Caco-2 (cell line): ENCODE measurements around the gene ABCC1. TPM values are rescaled to one million over a fixed set of nuclear protein-coding genes. Genes with fewer than 3 reads are reported as not detected.

Experiments used
- BruUV-seq: library from RNA; stranded (reverse); fragments of 400-500 nt; replicated peaks from 2 replicates; lab custom pipeline; 2021; lab: Mats Ljungman, UMichigan
- CTCF ChIA-PET: fragments of 300-600 bp; sonication (Branson Sonifier 250); formaldehyde crosslinking; loops from one replicate; lab custom pipeline; 2022; ENCODE audit warnings: antibody characterized with exemption; lab: Charles Lee
- POLR2A ChIA-PET: fragments of 300-600 bp; sonication (Branson Sonifier 250); formaldehyde crosslinking; loops from one replicate; lab custom pipeline; 2022; ENCODE audit warnings: antibody characterized with exemption; lab: Charles Lee
- DNase-seq, 2 experiments: peaks; one replicate each; pipeline versions ENCODE4 v3.0.0 to v3.0.0-alpha.2; 2020 to 2022
- H3K27me3 ChIP-seq: replicated peaks from 2 replicates; pipeline ENCODE4 v1.6.0; 2011; ENCODE audit warnings: low read length; ENCODE audit not compliant: control insufficient read depth, insufficient read depth
- H3K36me3 ChIP-seq: 2 replicates; pipeline ENCODE4 v1.5.1; 2011; ENCODE audit warnings: low read length; ENCODE audit not compliant: control insufficient read depth, insufficient read depth
- H3K4me1 ChIP-seq: fragments of 250-450 bp; sonication (Bioruptor Pico); 2 replicates; pipeline ENCODE4 v1.5.1; 2020; ENCODE audit warnings: mild to moderate bottlenecking
- H3K4me3 ChIP-seq: 2 replicates; pipeline ENCODE4 v1.5.1; 2011; ENCODE audit warnings: low read depth, mild to moderate bottlenecking, control low read depth, low read length
- H3K9me3 ChIP-seq: fragments of 250-450 bp; sonication (Bioruptor Pico); 2 replicates; pipeline ENCODE4 v1.5.1; 2020; ENCODE audit warnings: mild to moderate bottlenecking, moderate library complexity
- H3K27ac Mint-ChIP-seq: one replicate; pipeline ENCODE4 v1.8.0; 2022; ENCODE audit warnings: mixed read lengths; ENCODE audit not compliant: unreplicated experiment
- H3K27me3 Mint-ChIP-seq: one replicate; pipeline ENCODE4 v1.8.0; 2022; ENCODE audit warnings: mixed read lengths; ENCODE audit not compliant: insufficient read depth, unreplicated experiment
- H3K36me3 Mint-ChIP-seq: one replicate; pipeline ENCODE4 v1.8.0; 2022; ENCODE audit warnings: mild to moderate bottlenecking, mixed read lengths; ENCODE audit not compliant: insufficient read depth, unreplicated experiment
- H3K4me1 Mint-ChIP-seq: one replicate; pipeline ENCODE4 v1.8.0; 2022; ENCODE audit warnings: low read depth, mixed read lengths; ENCODE audit not compliant: unreplicated experiment
- H3K4me3 Mint-ChIP-seq: one replicate; pipeline ENCODE4 v1.8.0; 2022; ENCODE audit warnings: mild to moderate bottlenecking, moderate library complexity, mixed read lengths; ENCODE audit not compliant: unreplicated experiment
- H3K9me3 Mint-ChIP-seq: one replicate; pipeline ENCODE4 v1.8.0; 2022; ENCODE audit warnings: mixed read lengths; ENCODE audit not compliant: unreplicated experiment
- CTCF ChIP-seq, 2 experiments: fragments of 200-600 bp in 1 of 2; IDR thresholded peaks; 1 replicate in 1 of 2; 2 replicates in 1 of 2; pipeline versions ENCODE4 v1.5.1 to v1.8.0; 2011 to 2022; ENCODE audit warnings: antibody characterized with exemption in 1 of 2, control low read depth in 1 of 2, inconsistent platforms in 1 of 2, low read depth in 1 of 2, low read length in 1 of 2, mild to moderate bottlenecking in 1 of 2, moderate library complexity in 1 of 2; ENCODE audit not compliant: insufficient read depth in 1 of 2, severe bottlenecking in 1 of 2, unreplicated experiment in 1 of 2
- intact Hi-C: fragments of 100-400 bp; cut with micrococcal nuclease; formaldehyde crosslinking; loops from one replicate; pipeline ENCODE4 v1.10.0; 2022; ENCODE audit not compliant: unreplicated experiment
- total RNA-seq: library from RNA; stranded (reverse); gene quantifications from 2 replicates; pipeline ENCODE4 v1.2.3, GENCODE V29; 2022

ABCC1 gene
- total RNA-seq, 1 experiment from 2014 or later = 22.3 TPM

DNA sequence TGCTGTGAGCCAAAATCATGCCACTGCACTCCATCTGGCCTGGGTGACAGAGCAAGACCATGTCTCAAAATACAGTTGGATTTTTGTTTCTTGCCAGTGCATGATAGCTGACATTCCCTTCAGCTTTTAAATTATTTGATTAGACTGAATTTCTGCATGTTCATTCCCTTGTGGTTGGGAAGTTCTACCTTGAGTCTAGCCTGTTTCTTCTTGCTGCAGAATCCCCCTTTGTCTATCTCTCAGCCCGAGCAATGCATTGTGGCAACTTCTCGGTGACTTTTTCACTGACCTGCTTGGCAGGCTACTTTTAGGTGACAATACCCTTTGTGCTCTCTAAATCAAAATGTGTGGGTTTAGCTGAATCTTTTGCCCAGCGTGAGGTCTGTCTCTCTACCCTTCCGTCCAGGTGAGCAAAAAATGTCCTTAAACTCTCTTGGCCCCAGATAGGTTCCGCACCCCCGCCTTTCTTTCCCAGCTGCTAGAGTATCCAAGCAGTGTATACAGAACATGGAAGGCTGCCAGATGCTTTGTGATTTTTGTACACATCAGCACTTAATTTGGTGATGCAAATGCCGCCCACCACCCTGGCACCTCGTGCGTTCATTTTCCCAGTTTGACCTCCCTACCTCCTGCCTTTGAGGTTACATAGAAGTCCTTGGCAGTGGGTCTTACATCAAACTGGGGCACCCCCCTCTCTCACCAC, 143.7 kb downstream of the ABCC1 start:
- intact Hi-C loops = no loop called here
- Histone ChIP-seq H3K36me3 (no peaks in the 10 kb centered on the region), H3K4me3 (no peak overlapping the region), H3K9me3 (no peaks in the 10 kb centered on the region), H3K4me1 (no peaks in the 10 kb centered on the region), H3K27me3 (no peaks in the 10 kb centered on the region)
- BruUV-seq = no TSS peak
- ChIA-PET CTCF (no interaction called here), POLR2A (no interaction called here)
- no peak overlapping the region for H3K27ac Mint-ChIP-seq
- TF ChIP-seq CTCF (IDR thresholded peaks at IDR 0.05; ENCODE audit: insufficient read depth in 1 of 2, low read depth in 1 of 2, low read length in 1 of 2, severe bottlenecking in 1 of 2, unreplicated experiment in 1 of 2) = no peak
- H3K4me1 Mint-ChIP-seq = no peaks in the 10 kb centered on the region
- peaks cover 30% of the 10 kb centered on the region for H3K36me3 Mint-ChIP-seq
- no peak overlapping the region for H3K4me3 Mint-ChIP-seq
- H3K27me3 Mint-ChIP-seq = no peaks in the 10 kb centered on the region
- H3K9me3 Mint-ChIP-seq = no peaks in the 10 kb centered on the region
- no peak for DNase-seq

GRCh38 chr16:16093628-16094332, 144.4 kb downstream of the ABCC1 start:
- no TSS peak for BruUV-seq
- Histone ChIP-seq H3K9me3 (no peaks in the 10 kb centered on the region), H3K4me1 (no peaks in the 10 kb centered on the region), H3K4me3 (no peak overlapping the region), H3K27me3 (no peaks in the 10 kb centered on the region), H3K36me3 (no peaks in the 10 kb centered on the region)
- H3K27me3 Mint-ChIP-seq = no peaks in the 10 kb centered on the region
- H3K4me1 Mint-ChIP-seq = no peaks in the 10 kb centered on the region
- intact Hi-C loops = no loop called here
- no peak for TF ChIP-seq CTCF (IDR thresholded peaks at IDR 0.05; ENCODE audit: insufficient read depth in 1 of 2, low read depth in 1 of 2, low read length in 1 of 2, severe bottlenecking in 1 of 2, unreplicated experiment in 1 of 2)
- H3K4me3 Mint-ChIP-seq = no peak overlapping the region
- H3K36me3 Mint-ChIP-seq = peaks cover 30% of the 10 kb centered on the region
- ChIA-PET CTCF (interaction anchor here (0.6 kb wide), 1 partner anchor 240 kb away, joined by 3 read pairs; no protein-coding TSS in a partner anchor), POLR2A (no interaction called here)
- no peak overlapping the region for H3K27ac Mint-ChIP-seq
- DNase-seq = no peak
- H3K9me3 Mint-ChIP-seq = no peaks in the 10 kb centered on the region

- Histone ChIP-seq H3K4me3 (no peak overlapping the region), H3K36me3 (no peaks in the 10 kb centered on the region), H3K4me1 (no peaks in the 10 kb centered on the region), H3K9me3 (no peaks in the 10 kb centered on the region), H3K27me3 (no peaks in the 10 kb centered on the region)
- H3K4me1 Mint-ChIP-seq = no peaks in the 10 kb centered on the region
- no peak overlapping the region for H3K4me3 Mint-ChIP-seq
- no peak for TF ChIP-seq CTCF (IDR thresholded peaks at IDR 0.05; ENCODE audit: insufficient read depth in 1 of 2, low read depth in 1 of 2, low read length in 1 of 2, severe bottlenecking in 1 of 2, unreplicated experiment in 1 of 2)
- H3K27me3 Mint-ChIP-seq = no peaks in the 10 kb centered on the region
- BruUV-seq = no TSS peak
- H3K27ac Mint-ChIP-seq = no peak overlapping the region
- POLR2A ChIA-PET = no interaction called here
- CTCF ChIA-PET = no interaction called here
- DNase-seq = no peak
- H3K36me3 Mint-ChIP-seq = peaks cover 28% of the 10 kb centered on the region
- intact Hi-C loops = no loop called here
- H3K9me3 Mint-ChIP-seq = no peaks in the 10 kb centered on the region
Observed at GRCh38 chr16:16095646-16096045, 146.2 kb downstream of the ABCC1 start.
